ENCODE data around the gene NKD1.

Gene NKD1

DNA sequence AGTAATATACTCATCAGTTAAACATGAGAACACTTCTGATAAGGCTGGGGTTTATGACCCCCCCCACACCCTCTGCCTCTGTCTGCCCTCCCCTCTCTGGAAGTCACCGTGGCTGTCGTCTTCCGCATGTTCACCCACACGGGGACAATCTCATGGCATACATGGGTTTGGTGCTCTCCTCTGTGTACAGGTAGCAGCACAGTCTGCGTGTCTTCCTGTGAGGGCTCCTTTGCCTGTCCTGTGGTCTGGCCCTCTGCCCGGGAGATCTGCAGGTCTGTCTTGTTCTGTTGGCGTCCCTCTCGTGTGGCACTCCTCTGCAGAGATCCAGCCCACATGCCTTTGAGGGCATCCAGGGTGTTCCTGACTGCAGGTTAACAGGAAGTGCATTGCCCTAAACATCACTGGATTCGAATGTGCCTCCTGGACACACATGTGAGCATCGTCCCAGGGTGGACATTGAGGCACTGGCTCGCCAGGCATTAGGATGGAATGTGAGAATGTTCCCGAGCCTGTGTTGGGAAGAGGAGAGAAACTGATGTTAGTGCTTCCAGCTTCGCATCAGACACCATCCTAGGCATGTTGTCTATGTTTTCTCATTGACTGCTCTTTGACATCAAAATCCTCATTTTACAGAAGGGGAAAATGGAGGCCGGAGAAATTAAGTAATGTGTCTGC, 54.5 kb downstream of the NKD1 start:
- no peak for DNase-seq

GRCh38 chr16:50603206-50604064, 55.2 kb downstream of the NKD1 start:
- DNase-seq = no peak

DNA sequence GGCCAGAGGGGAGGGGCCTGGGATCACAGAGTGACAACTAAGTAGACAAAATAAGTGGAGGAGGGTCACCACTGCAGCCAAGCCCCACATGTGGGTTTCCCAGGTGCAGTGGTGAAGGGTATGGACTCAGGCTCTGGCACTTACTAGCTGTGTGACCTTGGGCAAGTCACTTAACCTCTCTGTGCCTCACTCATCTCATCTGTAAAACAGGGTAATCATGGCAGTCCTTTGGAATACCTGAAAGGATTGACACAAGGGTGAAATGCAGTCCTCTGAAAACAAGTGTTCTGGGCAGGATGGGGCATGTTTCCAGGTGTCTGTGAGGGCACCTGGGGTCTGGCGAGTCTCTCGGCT, 55.8 kb downstream of the NKD1 start:
- DNase-seq = no peak

GRCh38 chr16:50604610-50605009, 56.4 kb downstream of the NKD1 start:
- DNase-seq = no peak

- no peak for DNase-seq
Measured at GRCh38 chr16:50605733-50606430, 57.7 kb downstream of the NKD1 start.

DNA sequence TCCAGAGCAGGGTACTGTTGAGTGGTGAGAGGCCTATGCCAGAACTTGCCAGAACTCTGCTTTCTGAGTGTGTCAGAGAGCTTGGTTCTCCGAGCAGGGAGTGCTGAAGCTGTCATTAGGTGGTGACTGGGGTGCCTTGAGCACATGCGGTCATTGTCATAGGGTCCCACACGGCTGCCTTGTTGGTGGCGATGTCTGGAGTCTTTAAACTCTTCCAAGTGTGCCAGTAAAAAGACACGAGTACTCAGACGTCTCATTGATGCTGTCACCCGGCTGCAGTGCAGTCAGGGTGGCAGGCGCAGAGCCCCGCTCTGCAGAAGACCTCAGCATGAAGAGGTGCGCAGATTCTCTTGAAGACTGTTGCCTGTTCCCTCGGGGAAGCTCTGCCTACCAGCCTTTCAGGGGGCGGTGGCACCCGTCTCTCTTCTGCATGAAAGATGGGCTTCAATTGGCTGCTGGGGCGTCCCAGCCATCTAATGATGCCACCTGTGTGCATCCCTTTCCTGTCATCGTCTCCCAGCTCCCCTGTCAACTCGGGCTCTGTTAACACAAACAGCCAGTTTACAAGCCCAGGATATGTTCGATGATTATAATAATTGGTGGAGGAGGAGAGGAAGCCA, 58.3 kb downstream of the NKD1 start:
- no peak for DNase-seq

- no peak for DNase-seq
Measured at GRCh38 chr16:50607051-50607431, 58.8 kb downstream of the NKD1 start.

GRCh38 chr16:50607447-50607846, 59.3 kb downstream of the NKD1 start:
- no peak for DNase-seq

DNA sequence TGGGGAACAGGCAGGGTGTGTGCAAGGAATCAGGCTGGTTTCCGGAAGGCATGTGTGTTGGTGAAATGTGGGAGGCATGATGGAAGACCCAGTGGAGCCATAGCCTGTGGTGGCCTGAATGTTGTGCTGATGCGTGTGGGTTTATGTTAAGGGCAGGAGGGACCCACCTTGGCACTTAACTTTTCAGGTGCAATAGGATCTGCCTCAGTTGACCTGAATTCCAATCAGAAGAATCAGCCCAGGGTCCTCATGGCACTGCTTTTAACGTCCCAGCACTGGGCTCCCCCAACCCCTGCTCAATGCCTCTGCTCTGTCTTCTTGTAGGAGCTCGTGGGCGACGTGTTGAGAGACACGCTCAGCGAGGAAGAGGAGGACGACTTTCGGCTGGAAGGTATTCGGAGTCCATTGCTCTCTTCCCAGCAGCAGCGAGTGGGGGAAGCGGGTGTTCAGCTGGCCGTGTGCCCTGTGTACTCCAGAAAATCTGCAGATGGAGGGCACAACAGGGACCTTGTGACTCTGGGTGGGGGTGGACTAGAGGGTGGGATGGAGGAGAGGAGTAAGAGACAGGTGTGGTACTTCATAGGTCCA, 59.9 kb downstream of the NKD1 start:
- DNase-seq = no peak

- DNase-seq = no peak
Measured at GRCh38 chr16:50609049-50609448, 60.9 kb downstream of the NKD1 start.

GRCh38 chr16:50609471-50609870, 61.3 kb downstream of the NKD1 start:
- DNase-seq = no peak

DNA sequence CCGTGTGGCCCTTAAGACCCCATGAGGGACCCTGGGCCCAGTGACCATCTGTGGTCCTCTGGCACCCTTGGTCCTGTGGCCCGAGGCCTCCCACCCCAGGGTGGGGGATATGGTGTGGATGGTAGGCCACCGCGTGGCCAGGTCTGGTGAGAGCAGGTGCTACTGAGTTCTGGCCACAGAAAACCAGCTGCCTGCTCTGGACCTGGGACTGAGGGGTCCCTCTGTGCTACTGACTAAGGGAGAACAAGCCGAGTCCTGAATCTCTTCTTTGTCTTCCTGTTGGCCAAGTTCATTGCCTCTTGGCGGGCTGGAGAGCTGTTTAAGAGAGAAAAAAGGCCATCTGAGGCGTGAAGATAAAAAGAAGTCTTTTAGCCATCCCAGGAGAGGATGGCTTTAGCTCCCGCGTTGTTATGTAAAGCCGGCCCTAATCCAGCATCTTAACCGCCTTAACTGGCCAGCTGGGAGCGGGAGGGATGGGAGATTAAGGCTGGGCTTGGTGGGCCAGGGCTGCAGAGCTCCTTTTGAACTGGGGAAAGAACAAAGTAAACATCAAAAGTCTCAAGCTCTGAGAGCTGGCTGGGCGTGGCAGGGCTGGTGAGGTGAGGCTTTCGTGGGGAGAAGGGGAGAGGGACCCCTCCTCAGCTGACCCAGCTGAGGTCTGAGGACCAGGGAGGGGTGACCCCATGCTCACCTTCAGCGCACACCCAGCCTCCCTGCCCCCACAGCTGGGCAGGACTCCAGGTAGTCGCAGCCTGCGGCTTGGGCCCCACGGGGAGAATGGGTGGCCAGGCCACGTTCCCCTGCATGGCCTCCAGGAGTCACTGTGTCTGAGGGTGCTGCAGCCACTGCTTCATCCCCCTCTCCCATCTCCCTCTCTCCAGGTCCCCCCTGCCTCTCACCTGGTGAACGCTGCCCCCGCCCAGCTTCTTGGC, 62.4 kb downstream of the NKD1 start:
- DNase-seq = no peak

DNA sequence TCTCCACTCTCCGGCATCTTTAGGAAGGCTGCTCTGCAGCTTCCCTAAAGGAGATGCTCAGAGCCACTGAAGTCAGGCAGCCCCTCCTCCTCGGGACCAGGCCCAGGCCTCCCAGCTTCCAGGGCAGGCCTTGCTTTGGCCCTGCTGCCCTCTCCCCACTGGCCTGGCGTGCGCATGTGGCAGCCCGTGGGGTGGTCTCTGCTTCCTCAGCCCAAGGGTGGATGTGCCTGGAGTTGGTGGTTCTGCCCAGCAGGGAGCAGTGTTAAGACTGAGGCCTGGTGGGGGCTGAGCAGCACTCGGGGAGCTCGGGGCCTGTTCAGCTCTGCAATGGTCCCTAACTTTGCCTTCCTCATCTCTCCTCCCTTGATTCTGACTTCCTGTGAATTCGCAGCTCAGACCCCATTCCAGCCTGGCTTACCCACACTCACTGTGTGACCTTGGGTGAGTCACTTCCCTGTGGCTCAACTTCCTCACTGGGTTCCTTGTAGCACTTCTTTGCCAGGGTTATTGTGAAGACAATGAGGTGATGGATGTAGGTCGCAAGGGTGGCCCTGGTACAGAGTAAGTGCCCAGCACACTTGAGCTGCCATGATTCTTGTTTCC, 63.2 kb downstream of the NKD1 start:
- no peak for DNase-seq

- no peak for DNase-seq
Measured at GRCh38 chr16:50611995-50612848, 64.0 kb downstream of the NKD1 start.

GRCh38 chr16:50612849-50613198, 64.6 kb downstream of the NKD1 start:
- no peak for DNase-seq

DNA sequence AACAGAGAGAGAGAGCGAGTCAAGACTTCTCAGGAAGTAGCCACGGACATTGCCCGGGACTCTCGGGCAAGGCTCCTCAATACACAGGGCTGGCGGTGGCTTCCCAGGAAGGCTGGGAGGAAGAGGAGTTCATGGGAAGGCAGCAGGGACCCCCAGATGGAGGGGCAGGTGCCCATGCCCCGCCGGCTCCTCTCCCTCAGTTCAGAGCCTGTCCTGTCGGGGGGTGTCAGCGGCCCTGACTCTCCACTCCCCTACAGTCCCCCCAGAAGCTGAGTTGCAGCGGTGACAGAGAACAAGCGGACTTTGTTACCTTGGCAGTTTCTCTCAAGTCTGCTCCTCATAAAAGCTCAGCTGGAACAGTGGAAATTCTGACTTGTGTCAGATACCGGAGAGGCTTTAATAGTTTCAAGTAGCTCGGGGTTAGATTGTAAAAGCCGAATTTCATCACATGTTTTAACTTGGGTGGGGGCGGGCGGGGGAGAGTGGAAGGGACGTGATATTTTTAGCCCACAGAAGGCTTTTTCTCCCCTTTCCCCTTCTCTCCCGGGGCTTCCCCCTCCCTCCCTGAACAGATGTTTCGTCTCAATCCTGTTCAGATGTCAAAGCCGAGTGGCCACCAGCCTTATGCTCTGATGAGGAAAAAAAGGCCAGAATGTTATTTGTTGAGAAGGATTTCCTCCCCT, 65.2 kb downstream of the NKD1 start:
- DNase-seq = no peak

- DNase-seq = no peak
Measured at GRCh38 chr16:50613964-50614474, 65.8 kb downstream of the NKD1 start.

- DNase-seq = no peak
Measured at GRCh38 chr16:50614955-50615724, 66.9 kb downstream of the NKD1 start.

GRCh38 chr16:50615891-50616290, 67.7 kb downstream of the NKD1 start:
- no peak for DNase-seq

All from NCI-H187 (cell line).